Measurements from ENCODE around the gene NHS. TPM values are rescaled to one million over a fixed set of nuclear protein-coding genes. Genes with fewer than 3 reads are reported as not detected.

NHS gene
- total RNA-seq, 1 experiment from 2014 or later, result 5.7 TPM

DNA sequence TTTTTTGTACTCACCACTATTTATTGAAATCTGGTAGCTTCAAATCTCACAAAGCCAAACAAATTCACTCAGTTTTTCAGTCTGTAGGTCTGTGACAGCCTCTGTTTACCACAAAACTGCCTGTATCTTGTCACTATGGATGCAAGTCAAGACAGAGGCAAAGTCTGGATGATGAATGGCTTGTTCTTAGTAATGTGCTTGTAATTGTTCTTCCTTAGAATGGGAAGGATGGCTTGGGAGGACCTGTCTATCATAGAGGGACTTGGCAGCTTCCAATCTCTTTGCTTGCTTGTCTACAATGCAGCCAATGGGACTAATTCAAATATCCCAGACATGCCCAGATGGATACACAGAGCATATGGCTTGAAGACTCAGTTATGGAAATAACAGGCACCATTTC, 221.1 kb downstream of the NHS start:
- ATAC-seq, result no peak
- no peaks in the 10 kb centered on the region for H3K9me3 ChIP-seq (ENCODE audit: control insufficient read depth in 1 of 2, insufficient read depth in 1 of 2, low read depth in 1 of 2, low read length in 2 of 2)
- H3K36me3 ChIP-seq (ENCODE audit: control insufficient read depth in 1 of 2, insufficient read depth in 2 of 2, low read length in 2 of 2), result no peaks in the 10 kb centered on the region
- no TSS peak for BruUV-seq (replicated peaks)
- intact Hi-C loops (cut with micrococcal nuclease), result loop anchor here (10.0 kb wide), 1 partner anchor 221 kb away; the partner anchor contains the start of gene NHS
- H3K4me2 ChIP-seq (ENCODE audit: low read length), result no peak overlapping the region
- no peak overlapping the region for H2AFZ ChIP-seq (ENCODE audit: low read depth, low read length, poor library complexity, severe bottlenecking)
- H3K79me2 ChIP-seq (ENCODE audit: insufficient read depth, low read length), result no peaks in the 10 kb centered on the region
- no peak for TF ChIP-seq CEBPB (IDR thresholded peaks at IDR 0.05; ENCODE audit: low read depth)
- no peak for TF ChIP-seq ZNF274 (IDR thresholded peaks at IDR 0.05; ENCODE audit: low read depth, low read length)
- TF ChIP-seq YY1 (IDR thresholded peaks at IDR 0.05; ENCODE audit: extremely low read depth, insufficient replicate concordance, low read depth, low read length), result no peak
- TF ChIP-seq TCF7L2 (IDR thresholded peaks at IDR 0.05; ENCODE audit: borderline replicate concordance, extremely low read depth, insufficient read depth, insufficient read length), result no peak
- TF ChIP-seq ELF1 (IDR thresholded peaks at IDR 0.05; ENCODE audit: borderline replicate concordance, low read depth), result no peak
- TF ChIP-seq JUND (IDR thresholded peaks at IDR 0.05), result no peak
- TF ChIP-seq CBX3 (IDR thresholded peaks at IDR 0.05; ENCODE audit: low read depth), result no peak
- no peak for TF ChIP-seq FOSL1 (IDR thresholded peaks at IDR 0.05; ENCODE audit: low read depth)
- no peak for TF ChIP-seq ATF3 (IDR thresholded peaks at IDR 0.05)
- TF ChIP-seq ZBTB33 (IDR thresholded peaks at IDR 0.05; ENCODE audit: extremely low read depth, insufficient replicate concordance, low read length), result no peak
- no peak for TF ChIP-seq RAD21 (IDR thresholded peaks at IDR 0.05; ENCODE audit: low read depth)
- ChIA-PET POLR2A (no interaction called here), RAD21 (ENCODE audit: low non-redundant PET in 1 of 2, low total read pairs in 2 of 2, uncharacterized antibody in 2 of 2, unreplicated experiment in 2 of 2) (no interaction called here), CTCF (no interaction called here)
- no peak overlapping the region for H3K9ac ChIP-seq (ENCODE audit: low read length)
- no peaks in the 10 kb centered on the region for H4K20me1 ChIP-seq (ENCODE audit: insufficient read depth)
- DNase-seq (ENCODE audit: low read depth, low spot score), result no peak
- H3K27ac ChIP-seq (ENCODE audit: low read depth, low read length), result no peak overlapping the region
- H3K4me3 ChIP-seq (replicated peaks in 1 of 2; ENCODE audit: low read depth in 1 of 2, low read length in 2 of 2), result no peak overlapping the region
- H3K27me3 ChIP-seq (ENCODE audit: insufficient read depth, low read length), result no peaks in the 10 kb centered on the region
- peaks cover 3 to 6% of the 10 kb centered on the region in 2 experiments; a peak in 3 of 4 replicates for H3K4me1 ChIP-seq (ENCODE audit: control insufficient read depth in 1 of 2, insufficient read depth in 2 of 2, low read length in 2 of 2)
- no peaks in the 10 kb centered on the region for H3K9me2 ChIP-seq (ENCODE audit: insufficient read depth)
